Stimulated activated CD8-positive, alpha-beta memory T cell treated with anti-CD3 and anti-CD28 coated beads, Interleukin-4, amount 100 ng/mL, for 4 hours (primary cell): ENCODE measurements around the gene MAML2.

Experiments
- DNase-seq, 2 donors: peaks; one replicate each; pipeline ENCODE4 v3.0.0-alpha.2; 2020; ENCODE audit warnings: low read depth in 2 of 2, low spot score in 1 of 2

The MAML2 gene

DNA sequence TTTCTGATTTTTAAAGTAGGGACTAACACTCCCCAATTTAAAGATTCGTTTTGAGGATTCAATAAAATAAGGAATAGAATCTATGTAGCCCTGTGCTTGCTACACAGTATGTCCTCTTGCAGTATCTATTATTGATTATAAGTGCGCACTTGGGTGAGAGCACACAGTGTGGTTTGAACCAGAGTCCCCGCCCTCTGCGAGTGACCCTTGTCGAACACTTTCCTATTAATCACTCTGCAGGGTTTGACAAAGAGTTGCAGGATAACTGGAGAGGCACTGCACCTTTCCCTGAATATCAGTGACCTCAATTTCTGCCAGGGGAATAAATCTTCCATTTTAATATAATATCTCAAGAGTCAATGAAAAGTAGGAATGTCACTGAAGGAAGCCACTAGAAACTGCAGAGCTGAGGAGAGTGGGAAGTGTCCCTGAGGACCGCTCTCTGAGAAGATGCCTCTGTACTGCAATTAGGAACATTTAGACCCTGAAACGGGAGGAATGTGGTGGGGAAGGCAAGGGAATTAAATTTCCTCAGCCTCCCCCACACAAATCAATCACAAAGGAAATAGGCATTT lies 182.2 kb downstream of the MAML2 start:
- no peak for DNase-seq

DNA sequence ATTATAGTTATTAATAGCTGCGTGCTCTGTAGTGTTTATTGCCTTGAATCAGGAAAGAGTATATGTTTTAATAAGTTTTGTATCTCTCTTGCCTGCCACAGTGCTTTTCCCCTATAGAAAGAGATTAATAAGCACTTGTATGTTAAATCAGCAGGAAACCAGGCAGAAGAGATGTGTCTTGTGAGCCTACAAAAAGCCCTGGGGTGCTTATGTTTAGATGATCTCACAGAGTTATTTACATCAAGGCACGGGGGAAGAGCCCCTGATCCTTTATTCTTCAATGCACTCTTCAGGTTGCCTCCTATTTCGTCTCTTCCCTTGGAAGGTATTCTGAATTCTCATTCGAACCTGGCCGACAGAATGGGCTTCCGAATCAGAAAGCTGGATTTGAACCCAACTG lies 183.0 kb downstream of the MAML2 start:
- DNase-seq: no peak

DNA sequence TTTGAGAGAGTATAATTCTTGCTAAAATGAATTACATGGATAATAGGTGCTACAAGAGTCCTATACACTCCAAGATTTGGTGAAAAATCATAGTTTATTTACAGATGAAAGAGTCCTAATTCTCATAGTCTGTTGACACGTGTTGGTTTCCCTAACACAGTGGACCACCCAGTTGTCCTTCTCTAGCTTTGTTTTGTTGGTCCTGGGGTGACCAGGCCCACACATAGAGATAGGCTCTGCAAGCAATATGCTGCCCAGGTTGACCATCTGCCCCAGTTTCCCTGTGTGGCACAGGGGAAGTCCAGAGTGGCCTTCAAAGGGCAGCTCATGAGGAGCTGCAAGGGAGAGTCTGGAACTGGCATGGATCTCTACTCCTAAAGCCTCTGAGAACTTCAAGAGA lies 184.9 kb downstream of the MAML2 start:
- DNase-seq: no peak

DNA sequence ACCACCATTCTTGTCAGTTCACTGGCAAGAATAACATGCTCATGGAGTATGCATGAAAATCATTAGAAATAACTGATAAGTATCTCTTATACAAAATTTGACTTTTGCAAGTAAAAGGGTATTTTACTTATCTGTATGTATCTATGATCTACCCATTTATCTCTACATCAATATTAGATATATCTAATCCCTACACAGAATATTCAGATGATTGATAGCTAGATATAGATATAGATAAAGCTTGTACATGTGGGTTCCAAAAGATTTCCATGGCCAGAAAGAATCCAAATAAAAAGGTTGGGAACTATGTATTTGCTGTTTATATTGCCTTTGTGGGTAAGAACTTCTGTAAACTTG lies 185.5 kb downstream of the MAML2 start:
- no peak for DNase-seq

DNA sequence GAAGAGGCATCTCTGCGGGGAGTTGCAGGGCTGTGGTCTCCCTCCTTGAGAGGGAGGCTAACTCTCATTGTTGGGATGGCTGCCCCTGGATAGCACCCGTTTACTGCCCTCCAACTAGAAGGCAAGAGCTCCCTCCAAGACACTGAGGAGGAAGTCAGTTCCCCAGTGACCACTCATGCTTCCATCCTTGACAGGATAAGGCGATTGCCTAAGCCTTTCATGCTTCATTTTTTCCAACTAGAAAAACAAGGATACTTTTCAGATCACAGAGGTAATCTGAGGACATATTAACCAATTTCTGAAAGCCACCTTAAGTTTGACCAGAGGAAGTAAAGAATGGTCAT lies 186.6 kb downstream of the MAML2 start:
- no peak for DNase-seq

DNA sequence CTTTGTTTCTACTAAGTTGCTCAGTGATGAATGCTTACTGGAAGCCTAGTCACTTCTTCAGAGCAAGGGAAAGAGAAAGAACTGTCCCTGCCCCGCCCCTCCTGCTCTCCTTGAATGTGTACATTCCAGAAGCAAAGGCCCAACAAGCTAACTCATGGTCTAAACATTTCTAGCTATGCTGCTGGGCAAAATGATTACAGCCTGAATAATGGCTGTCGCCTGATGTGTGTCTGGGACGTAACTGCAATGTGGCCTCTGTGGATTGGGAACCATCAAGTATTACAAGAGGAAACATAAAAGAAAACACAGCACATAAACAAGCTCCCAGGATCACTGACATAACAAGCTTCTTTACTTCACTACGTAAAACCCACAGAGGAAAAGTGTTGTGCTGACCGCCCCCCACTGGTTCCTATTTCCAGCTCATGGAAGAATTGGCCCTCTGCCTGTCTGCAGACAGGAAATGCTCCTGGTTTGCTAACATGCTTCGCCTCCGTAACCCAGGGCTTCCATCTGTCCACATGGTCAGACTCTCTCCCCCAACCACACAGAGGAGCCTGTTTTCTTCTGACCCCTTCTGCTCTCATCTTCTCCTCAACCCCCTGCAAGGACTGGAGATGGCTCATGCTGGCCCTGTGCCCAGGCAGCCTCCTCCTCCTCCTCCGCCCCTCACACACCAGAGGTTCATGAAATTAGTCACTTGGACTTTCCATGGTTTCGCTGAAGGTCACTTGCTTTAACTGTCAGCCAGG lies 187.2 kb downstream of the MAML2 start:
- DNase-seq: peak; percentile 8 to 34

DNA sequence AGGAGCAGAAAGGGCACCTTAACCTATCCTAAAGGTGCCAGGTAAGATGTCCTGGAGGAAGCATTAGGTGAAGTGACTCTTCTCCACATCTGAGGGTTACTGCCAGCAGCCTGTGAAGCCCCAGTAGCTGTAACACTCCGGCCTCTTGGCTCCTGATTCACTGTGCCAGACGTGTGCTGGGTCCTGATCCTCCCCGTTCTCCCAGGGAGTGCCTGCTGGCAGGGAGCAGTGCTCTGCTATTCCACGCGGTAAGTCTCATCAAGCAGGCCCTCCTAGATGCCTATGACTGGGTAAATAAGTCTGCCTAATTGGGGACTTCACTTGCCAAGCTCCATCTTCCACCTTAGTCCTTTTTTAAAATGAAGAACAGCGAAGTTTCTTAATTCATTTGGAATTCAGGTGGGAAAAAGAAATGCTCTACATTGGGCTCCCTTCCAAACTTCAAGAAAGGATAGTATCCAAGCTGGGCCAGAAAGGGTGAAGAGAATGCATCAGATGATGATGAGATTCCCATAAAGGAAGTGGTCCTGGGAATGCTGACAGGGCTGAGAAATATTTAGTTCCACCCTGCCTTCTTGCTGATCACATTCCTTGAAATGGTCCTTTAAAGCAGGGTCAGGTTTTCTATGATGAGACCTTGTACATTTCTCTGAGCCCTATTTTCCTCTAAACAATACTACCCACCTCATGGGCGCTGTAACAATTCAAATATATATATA lies 188.0 kb downstream of the MAML2 start:
- no peak for DNase-seq

DNA sequence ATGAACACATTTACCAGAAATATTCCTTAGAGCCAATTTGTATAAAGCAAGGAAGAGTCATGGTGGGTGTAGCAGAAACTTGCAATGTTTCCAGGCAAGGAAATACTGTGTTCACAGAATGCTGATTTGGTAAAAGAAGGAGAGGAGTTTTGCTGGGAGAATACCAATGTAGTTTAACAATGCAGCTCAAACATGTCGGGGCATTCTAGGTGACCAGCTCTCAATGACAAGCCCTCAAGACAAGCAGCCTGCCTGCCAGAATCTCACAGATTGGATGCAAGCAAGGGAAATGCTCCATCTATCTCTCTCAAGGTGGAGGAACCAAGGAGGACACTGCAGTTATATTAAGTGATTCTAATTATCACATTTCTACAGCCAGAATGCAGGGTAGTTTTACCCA lies 190.4 kb downstream of the MAML2 start:
- no peak for DNase-seq

DNA sequence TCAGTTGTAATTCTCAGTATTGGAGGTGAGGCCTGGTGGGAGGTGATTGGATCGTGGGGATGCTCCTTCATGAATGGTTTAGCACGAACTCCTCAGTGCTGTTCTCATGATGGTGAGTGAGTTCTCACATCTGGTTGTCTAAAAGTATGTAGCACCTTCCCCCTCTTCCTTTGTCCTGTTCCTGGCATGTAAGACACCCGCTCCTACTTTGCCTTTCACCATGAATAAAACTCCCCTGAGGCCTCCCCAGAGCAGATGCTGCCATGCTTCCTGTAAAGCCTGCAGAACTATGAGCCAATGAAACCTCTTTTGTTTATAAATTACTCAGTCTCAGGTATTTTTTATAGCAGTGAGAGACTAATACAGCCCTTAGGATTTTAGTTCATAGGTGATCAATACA lies 191.5 kb downstream of the MAML2 start:
- DNase-seq: no peak

DNA sequence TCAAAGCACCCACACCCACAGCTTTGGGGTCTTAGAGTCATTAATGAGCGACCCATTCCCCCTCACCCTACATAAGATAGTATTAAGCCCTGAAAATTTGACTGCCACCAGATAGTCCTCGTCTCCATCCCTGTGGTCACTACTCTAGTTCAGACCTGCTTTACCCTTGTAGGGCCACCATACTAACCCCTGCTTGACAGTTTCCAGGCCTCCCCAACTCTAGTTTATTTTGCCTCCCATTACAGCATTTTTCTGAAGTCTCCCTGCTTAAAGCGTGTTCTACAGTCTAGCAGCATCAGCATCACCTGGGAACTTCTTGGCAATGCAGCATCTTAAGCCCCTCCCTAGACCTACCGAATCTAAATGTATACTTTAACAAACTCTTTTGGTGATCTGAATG lies 192.4 kb downstream of the MAML2 start:
- no peak for DNase-seq

DNA sequence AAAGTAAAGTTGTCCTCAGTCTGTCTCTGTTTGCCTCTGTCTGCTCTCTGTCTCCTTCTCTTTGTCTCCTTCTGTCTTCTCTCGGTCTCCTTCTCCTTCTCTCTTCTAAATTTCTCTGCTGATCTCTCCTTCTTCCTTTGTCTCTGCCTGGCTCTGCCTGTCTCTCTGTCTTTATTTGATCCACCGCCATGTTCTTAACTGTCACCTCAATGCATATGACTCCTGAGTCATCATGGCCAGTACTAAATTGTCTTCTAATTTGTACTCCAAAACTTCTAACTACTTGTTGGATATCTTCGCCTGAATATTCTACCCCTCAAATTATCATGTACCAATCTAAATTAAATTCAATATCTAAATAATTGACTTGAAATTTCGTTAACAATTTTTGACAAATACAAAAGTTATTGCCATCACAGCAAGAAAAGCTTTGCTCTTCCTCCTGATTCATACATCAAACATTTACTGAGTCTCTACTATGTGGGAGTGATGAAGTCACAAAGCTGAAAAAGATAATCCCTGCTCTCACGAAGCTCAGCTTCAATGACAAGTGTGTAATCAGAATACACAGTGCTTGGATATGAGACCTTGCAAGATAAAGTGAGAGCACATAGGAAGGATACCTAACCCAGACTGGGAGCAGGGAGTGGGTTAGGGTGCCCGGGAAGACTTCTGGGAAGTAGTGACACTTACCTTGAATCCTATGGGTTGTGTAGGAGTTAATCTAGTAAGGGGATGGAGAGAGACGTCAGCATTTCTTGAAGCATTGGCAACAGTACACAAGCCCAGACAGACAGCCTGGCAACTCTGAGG lies 193.0 kb downstream of the MAML2 start:
- DNase-seq: no peak

DNA sequence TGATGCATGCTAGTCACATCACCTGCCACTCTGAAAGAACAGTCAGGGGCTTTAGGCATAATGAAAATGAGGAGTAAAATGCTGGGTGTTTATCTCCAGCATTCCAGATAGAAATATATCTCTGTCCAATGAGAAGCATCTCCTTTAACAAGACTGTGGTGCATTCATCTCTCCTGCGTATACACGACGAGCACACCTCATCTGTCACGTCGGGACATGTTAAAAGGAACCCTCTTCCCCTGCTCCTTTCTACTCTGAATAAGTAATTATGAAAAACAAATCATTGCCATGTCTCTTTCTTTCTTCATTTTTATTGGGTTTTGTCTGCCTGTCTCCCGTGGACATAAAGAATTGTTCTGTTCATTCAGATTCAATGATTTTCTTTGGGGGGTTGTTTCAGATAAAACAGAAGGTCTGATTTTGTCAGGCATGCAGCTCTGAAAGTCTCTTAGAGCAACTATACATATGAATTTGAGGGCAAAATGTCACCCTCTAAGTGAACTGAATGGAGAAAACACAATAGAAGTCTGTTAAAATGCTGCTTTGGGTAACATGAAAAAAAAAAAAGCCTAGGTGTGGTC lies 195.0 kb downstream of the MAML2 start:
- no peak for DNase-seq

DNA sequence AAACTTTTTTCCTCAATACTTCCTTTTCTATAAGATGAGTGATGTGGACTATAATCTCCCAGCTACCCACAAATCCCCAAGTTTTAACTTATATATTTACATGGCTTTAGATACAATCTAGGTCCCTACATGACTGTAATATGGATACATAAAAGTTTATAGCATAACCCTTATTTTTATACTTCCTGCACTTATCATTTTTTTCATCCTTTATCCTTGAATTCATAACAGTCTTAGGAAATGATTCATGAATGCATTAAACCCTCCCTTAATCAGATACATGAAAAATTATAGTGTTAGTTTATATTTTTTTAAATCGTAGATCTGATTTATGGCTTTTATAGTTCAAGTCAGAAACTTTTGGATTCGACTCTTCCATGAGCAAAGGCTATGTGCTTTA lies 195.8 kb downstream of the MAML2 start:
- no peak for DNase-seq

DNA sequence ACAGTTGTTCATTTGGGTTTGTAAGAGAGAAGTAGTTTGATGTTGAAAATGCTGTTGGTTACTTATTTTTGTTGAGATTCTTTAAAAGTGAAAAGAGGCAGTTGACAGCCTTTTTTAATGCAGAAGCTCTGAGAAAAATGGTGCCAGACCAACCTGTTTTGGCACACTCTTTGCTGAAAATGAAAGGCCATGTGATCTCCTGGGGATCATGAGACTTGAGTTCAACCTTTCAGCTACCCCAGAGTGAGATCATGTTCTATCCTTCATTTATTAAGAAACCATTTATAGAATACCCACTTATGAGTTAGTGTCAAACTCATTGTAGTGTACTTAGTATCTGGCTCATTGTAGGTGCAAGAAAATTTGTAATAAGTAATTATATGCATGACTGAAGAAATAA lies 196.2 kb downstream of the MAML2 start:
- no peak for DNase-seq

DNA sequence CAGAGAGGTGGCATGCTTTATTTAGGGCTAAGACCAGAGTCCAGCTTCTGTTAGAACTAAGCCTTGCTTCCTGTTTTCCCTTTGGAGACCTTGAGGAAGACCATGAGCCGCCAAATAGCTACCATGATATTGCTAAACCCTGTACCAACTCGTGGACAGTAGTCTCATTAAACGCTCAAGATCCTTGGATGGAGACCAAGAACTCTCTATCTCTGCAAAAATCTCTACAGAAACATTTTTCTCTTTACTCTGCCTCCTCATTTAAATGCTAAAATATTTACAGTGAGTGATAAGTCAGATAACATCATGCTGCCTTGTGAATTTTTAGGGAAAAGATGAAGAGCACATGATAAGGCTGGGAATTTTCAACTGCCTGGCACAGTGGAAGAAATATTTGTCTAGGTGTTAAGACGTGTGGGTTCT lies 197.8 kb downstream of the MAML2 start:
- DNase-seq: no peak

DNA sequence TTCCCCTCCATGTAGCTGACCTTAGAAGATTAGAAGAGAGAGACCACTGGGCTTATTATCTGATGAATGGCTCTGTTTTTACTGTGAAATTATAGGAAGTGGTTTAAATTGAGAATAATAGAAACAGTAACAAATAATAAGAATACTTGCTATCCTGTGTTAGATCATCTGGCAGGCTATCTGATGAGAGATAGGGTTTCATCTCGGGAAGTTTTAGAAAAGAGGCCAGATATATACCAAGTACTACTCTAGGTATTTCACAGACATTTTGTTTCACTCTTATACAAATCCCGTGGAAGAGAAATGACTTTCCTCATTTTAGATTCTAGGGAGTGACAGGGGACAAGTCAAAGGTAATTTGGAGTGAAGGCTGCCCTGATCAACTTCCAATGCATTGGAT lies 198.4 kb downstream of the MAML2 start:
- DNase-seq: no peak

DNA sequence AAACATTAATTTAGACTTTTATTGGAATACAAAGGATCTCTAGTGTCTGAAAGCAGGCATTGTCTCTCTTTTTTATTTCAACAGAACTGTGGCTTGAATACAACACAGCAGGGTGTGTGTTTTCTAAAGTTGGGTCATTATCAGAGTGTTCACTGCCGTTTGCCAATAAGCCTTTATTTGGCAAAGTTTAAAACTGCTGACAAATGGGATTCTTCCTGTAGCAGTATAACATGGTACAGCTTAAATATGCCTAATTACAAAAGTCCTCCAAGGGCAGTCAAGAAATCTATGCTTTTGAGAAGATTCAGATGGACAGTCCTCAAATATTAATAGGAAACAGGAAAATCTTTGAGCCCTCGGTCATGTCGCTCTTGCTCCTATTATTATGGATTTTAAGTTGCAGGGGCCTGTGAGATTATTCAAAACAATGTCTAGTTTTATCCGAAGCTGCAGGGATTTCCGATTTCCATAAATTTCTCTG lies 199.9 kb downstream of the MAML2 start:
- DNase-seq: no peak

DNA sequence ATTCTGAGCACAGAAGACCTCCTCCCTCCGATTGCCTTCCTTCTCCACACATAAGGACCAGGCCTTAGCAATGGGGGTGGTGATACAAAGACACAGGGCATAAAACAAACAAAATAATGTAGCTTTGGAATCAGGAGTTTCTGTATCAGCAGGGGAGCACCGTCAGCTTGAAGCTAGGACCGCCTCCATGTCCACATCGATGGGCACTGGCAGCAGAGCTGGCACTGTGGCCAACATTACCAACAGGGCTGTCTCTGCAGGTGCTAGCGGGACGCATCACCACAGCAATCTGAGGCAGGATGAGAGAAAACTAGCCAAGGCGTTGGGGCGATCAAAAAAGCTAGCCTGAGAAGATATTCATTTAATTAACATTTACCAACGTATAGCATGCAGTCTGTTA lies 201.4 kb downstream of the MAML2 start:
- no peak for DNase-seq

DNA sequence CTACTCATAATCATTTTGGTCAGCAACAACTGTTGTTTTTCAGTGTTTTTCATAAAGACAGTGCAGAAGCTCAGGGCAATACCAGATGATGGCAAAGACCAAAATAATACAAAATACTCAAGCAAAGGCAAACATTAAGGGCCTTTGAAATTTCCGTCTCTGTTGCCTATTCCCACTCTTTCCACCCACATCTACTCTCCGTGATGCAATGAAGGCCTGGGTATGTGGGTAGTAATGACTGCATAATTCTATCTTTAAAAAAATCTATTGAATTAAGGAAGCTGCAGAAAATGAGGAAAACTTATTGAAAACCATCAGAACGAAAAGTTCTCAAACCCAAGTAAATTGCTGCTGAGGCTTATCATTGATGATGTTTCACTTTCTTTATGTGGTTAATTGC lies 203.3 kb downstream of the MAML2 start:
- no peak for DNase-seq

DNA sequence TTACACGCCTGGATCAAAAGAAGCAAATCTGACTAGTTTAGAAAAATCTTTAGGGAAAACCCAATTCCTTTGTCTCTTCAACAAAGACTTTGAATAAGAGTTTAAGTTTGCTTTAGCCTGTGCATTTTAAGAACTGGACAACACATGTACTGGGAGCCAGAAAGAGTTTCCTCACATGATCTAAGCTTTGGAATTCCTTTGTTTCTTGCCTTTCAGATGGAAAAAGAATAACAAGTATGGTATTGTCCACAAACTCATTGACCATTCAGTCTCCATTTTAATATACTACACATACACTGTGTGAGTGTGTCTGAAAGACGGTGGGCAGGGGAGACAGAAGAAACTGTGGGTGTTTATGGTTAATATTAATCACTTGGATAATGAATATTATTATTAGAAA lies 205.6 kb downstream of the MAML2 start:
- DNase-seq: no peak

DNA sequence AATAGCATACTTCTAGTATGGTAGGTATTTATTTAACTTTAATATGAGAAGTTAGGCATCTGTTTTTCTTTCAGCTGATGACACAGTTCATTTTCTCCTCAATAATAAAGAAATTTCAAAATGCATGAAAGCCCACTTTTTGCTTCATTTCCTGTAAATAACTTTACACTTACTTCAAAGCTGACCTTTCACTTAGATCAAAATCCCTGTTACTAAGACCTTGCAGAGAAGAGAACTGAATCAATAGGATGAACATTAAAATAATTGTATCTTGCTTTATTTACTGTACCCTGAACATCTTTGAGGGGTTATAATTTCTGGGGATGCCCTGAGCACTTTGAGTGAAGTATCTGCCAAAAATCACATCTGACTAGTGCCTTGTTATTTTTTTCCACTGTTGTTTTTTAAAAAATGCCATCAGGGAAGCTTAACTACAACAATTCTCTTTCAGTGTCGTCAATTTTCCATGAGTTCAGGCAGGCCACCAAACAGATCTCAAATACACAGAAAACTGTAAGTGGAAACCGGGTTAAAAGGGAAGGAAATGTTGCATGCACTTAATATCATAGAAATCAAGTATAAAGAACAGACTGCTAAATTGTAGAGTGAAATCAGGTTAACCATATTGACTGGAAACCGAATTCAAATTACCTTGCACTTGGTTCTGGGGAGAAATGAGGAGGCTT lies 206.2 kb downstream of the MAML2 start:
- DNase-seq: no peak
